ES-I3 (cell line): ENCODE data around the gene ITCH.
"Not testable (repeated sequence)": the region's sequence is repeated elsewhere in the genome, so short reads cannot be mapped to it uniquely, and the experiment has no call there.

Source experiments
- H3K36me3 ChIP-seq: 2 replicates; pipeline ENCODE4 v1.6.1; 2013; ENCODE audit warnings: mild to moderate bottlenecking, low read length, control low read depth, moderate library complexity; ENCODE audit not compliant: insufficient read depth
- H3K4me1 ChIP-seq: 2 replicates; pipeline ENCODE4 v1.6.1; 2013; ENCODE audit warnings: mild to moderate bottlenecking, control low read depth, low read length; ENCODE audit not compliant: insufficient read depth
- H3K9ac ChIP-seq: 2 replicates; pipeline ENCODE4 v1.6.1; 2013; ENCODE audit warnings: low read depth, mild to moderate bottlenecking, low read length, moderate library complexity
- H3K9me3 ChIP-seq: 2 replicates; pipeline ENCODE4 v1.6.1; 2013; ENCODE audit warnings: mild to moderate bottlenecking, low read length, moderate library complexity; ENCODE audit not compliant: control insufficient read depth, insufficient read depth

Gene ITCH

GRCh38 chr20:34516247-34517113, 153.4 kb downstream of the ITCH start, which contains the start of gene DYNLRB1:
TSS of gene DYNLRB1 (plus strand) at chr20:34516422. CDS start at chr20:34516459, 37 bp downstream.
- H3K4me1 ChIP-seq: no peaks in the 10 kb centered on the region
- peak within 1 kb of the TSS; percentile 84 for H3K9ac ChIP-seq
- H3K9me3 ChIP-seq: no peaks in the 10 kb centered on the region
- H3K36me3 ChIP-seq: peaks cover 5% of the 10 kb centered on the region; the same call in 1 of the 2 replicates

GRCh38 chr20:34517114-34517505, 154.0 kb downstream of the ITCH start:
- Histone ChIP-seq H3K9ac (peak overlapping the region; percentile 84), H3K4me1 (no peaks in the 10 kb centered on the region), H3K9me3 (no peaks in the 10 kb centered on the region), H3K36me3 (peaks cover 5% of the 10 kb centered on the region; the same call in 1 of the 2 replicates)

GRCh38 chr20:34518863-34519262, 155.8 kb downstream of the ITCH start:
- H3K4me1 ChIP-seq, H3K9ac ChIP-seq, H3K9me3 ChIP-seq, H3K36me3 ChIP-seq: not testable (repeated sequence)

- H3K9me3 ChIP-seq, H3K9ac ChIP-seq, H3K36me3 ChIP-seq, H3K4me1 ChIP-seq: not testable (repeated sequence)
Measured at GRCh38 chr20:34519841-34520240, 156.8 kb downstream of the ITCH start.

DNA sequence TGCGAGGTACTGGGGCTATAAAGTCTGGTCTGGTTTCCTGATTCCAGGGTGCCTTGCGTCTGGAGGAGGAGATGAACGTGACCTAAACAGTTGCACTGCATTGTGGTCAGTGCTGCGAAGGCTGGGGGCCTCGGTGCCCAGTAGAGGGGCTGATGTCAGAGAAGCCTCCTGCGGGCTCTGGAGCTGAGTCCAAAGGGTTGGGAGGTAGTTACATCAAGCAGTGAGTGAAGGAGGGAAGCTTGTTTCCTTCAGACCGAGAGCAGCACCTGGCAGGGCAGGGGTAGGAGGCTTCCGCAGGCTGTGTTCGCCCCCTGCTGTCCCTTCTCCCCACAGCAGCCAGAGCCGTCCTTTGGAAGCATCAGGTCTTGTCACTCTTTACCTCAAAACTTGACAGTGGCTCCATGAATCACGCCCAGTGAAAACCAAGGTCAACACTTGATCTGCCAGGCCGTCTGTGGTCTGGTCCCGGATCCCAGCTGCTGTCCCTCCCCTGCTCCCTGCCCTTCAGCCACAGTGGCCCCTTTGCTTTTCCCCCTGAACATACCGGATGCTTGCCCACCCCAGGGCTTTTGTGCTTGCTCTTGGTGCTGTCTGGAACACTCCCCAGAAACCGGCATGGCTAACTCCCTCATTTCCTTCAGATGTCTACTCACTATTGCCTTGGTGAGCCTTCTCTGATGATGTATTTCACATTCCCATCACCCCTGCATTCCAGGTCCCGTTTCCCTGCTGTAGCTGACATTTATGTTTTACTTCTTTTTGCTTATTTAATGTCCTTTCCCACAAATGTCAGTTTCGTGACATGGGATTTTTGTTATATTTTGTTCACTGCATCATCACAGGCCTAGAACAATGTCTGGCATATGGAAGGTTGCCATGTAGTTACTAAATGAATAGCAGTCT, 160.1 kb downstream of the ITCH start:
- H3K9me3 ChIP-seq: no peaks in the 10 kb centered on the region
- peaks cover 4% of the 10 kb centered on the region; the same call in 1 of the 2 replicates for H3K4me1 ChIP-seq
- H3K9ac ChIP-seq: no peak overlapping the region
- H3K36me3 ChIP-seq: no peaks in the 10 kb centered on the region; the same call in 1 of the 2 replicates

DNA sequence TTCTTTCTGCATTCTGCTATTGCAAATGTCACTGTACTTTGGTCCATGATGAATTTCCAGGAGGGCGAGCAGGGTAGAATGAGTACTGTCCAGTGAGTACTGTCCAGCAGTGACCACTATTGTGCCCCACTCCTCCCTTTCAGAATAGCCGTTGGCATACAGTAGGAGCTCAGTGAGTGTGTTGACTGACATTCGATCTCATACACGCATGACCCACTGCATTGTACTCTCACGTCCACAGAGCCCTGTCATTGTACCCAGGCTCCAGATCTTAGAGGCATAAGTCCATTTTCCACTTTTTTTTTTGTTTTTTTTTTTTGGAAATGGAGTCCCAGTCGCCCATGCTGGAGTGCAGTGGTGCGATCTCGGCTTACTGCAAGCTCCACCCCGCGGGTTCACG, 161.4 kb downstream of the ITCH start:
- no peak overlapping the region for H3K9ac ChIP-seq
- H3K36me3 ChIP-seq: peaks cover 2% of the 10 kb centered on the region
- peaks cover 4% of the 10 kb centered on the region; the same call in 1 of the 2 replicates for H3K4me1 ChIP-seq
- no peaks in the 10 kb centered on the region for H3K9me3 ChIP-seq

DNA sequence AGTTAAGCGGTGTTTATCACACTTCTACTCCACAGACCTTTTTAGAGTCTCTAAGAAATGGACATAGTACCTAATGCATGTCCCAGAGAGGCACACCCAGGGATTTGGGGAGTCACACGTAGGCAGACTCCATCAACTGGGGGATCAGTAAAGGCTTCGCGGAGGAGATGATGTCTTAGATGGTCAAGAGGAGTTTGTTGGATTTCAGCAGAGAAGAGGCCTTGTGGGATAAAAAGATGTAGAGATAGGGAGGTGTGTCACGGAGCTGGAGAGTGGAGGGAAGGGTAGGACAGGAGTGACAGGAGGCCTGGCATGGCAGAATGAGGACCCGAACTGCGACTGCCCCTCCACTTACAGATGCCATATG, 162.3 kb downstream of the ITCH start:
- H3K9ac ChIP-seq: no peak overlapping the region
- peaks cover 10% of the 10 kb centered on the region for H3K36me3 ChIP-seq
- peaks cover 4% of the 10 kb centered on the region; the same call in 1 of the 2 replicates for H3K4me1 ChIP-seq
- H3K9me3 ChIP-seq: no peaks in the 10 kb centered on the region

DNA sequence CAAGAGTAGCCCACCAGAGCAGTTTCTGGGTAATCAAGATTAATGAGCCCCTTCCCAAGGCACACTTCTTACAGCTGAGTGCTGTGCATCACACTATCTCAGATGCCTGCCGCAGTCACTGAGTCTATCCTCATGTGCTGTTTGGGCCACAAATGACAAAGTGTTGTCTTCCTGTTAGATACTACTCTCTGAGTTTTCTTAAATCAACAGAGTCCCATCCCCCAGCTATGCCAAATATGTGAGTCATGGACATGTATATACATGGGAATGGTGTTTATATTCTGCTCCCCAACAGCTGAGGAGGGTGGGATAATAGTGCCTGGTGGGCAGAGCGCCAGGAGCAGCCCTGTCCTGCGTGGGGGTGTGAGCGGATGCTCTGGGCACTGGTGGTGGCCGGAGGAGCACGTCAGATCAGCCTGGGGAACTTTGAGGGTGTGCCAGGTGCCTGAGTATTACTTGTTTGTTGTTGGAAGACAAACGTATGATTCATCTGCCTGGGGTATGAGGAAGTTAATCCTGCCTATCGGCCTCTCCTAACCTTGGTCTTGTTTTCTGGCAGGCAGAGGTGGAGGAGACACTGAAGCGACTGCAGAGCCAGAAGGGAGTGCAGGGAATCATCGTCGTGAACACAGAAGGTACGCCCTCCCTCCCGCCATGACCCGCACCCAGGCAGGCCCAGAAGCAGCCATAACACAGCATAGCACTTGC, 162.8 kb downstream of the ITCH start:
- Histone ChIP-seq H3K4me1 (peaks cover 4% of the 10 kb centered on the region; the same call in 1 of the 2 replicates), H3K9me3 (no peaks in the 10 kb centered on the region), H3K36me3 (peaks cover 11% of the 10 kb centered on the region), H3K9ac (no peak overlapping the region)

- Histone ChIP-seq H3K9ac (no peak overlapping the region), H3K9me3 (no peaks in the 10 kb centered on the region), H3K4me1 (peaks cover 4% of the 10 kb centered on the region; the same call in 1 of the 2 replicates), H3K36me3 (peaks cover 11% of the 10 kb centered on the region)
Measured at GRCh38 chr20:34526466-34526865, 163.4 kb downstream of the ITCH start.

GRCh38 chr20:34527016-34527415, 163.9 kb downstream of the ITCH start:
- no peaks in the 10 kb centered on the region for H3K9me3 ChIP-seq
- peaks cover 11% of the 10 kb centered on the region for H3K36me3 ChIP-seq
- no peak overlapping the region for H3K9ac ChIP-seq

DNA sequence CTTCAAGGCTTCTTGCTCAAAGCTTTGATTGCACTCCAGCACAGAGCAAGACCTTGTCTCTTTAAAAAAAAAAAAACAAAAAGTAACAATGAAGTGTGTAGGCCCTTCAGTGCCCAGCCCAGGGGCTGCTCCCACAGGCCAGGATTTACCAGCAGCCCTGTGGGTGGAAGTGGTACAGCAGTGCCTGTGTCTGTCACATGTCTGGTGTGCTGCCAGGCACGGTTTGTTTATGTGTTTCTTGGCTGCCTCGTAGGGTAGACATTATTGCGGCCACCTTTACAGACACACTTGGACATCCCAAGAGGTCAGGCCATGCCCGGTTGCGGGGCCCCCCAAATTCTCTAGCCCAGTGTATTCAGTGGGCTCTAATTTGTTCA, 165.8 kb downstream of the ITCH start:
- no peak overlapping the region for H3K9ac ChIP-seq
- H3K4me1 ChIP-seq: no peaks in the 10 kb centered on the region
- peaks cover 11% of the 10 kb centered on the region for H3K36me3 ChIP-seq
- H3K9me3 ChIP-seq: no peaks in the 10 kb centered on the region

More at GRCh38 chr20:34527016-34527415, 163.9 kb downstream of the ITCH start:
- H3K4me1 ChIP-seq: peaks cover 4% of the 10 kb centered on the region; the same call in 1 of the 2 replicates

DNA sequence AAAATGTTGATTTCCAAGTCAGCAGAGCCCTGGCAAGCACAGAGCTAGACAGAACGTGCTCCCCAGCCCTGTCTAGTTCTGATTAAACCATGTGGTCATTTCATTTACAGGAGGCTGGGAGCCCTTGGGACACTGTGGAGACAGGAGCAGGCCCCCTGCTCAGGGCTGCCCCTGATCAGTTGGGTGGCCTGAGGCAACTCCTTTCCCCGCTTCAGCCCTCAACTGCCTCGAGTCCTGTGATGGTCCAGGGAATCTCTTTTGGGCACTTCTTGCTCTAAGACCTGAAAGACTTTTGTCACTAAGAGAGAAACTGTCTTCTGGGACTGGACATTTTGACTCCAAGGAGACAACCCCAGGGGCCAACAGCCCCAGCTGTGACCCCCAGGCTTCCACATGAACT, 166.7 kb downstream of the ITCH start:
- no peak overlapping the region for H3K9ac ChIP-seq
- peaks cover 13% of the 10 kb centered on the region for H3K36me3 ChIP-seq
- no peaks in the 10 kb centered on the region for H3K4me1 ChIP-seq
- no peaks in the 10 kb centered on the region for H3K9me3 ChIP-seq

GRCh38 chr20:34530342-34530741, 167.3 kb downstream of the ITCH start:
- H3K9ac ChIP-seq: no peak overlapping the region
- peaks cover 19% of the 10 kb centered on the region for H3K36me3 ChIP-seq
- no peaks in the 10 kb centered on the region for H3K9me3 ChIP-seq
- H3K4me1 ChIP-seq: no peaks in the 10 kb centered on the region
